ENCODE measurements around the gene DPEP2. TPM values are rescaled to one million over a fixed set of nuclear protein-coding genes. Genes with fewer than 3 reads are reported as not detected.

DPEP2 gene
- polyA plus RNA-seq, 3 donors = 117 to 235 (median 124) TPM

DNA sequence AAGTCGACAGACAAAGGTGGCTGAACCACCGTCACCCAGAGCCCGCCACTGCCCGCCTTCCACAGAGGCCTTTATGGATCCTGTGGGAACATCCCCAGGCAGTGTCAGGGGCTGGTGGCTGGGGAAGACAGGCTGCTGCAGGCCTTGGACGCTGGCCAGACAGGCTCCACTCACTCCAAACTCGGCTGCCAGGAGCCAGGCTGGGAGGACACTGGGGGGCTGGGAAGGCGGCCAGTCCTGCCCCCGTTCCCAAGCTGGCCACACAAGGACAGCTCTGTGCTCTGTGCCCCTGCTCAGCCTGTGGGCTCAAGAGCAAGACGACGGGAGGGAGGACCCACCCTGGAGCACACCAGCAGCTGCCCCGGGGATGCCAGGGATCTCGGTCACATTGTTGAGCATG lies 47.8 kb downstream of the DPEP2 start:
- Mint-ChIP-seq H3K4me3 (no peak overlapping the region), H3K27ac (no peak overlapping the region), H3K4me1 (no peaks in the 10 kb centered on the region), H3K9me3 (no peaks in the 10 kb centered on the region), H3K27me3 (ENCODE audit: low read depth in 3 of 3) (peaks cover 0 to 2% (median 0%) of the 10 kb centered on the region in 3 donors), H3K36me3 (peaks cover 54 to 88% of the 10 kb centered on the region in 2 donors)
- Histone ChIP-seq H3K9me3 (replicated peaks in 1 of 2; ENCODE audit: control insufficient read depth in 1 of 2, insufficient read depth in 1 of 2, low read length in 2 of 2) (no peaks in the 10 kb centered on the region), H3K4me2 (replicated peaks; ENCODE audit: extremely low read depth, low read length, poor library complexity, severe bottlenecking) (no peak overlapping the region), H3K4me3 (replicated peaks in 1 of 3; ENCODE audit: low read depth in 2 of 3, low read length in 3 of 3) (no peak overlapping the region), H3K9ac (ENCODE audit: insufficient read depth, low read length, poor library complexity, severe bottlenecking) (no peak overlapping the region), H4K20me1 (ENCODE audit: insufficient read depth, low read length) (no peaks in the 10 kb centered on the region), H3K27ac (ENCODE audit: low read depth in 1 of 2, low read length in 2 of 2) (no peak overlapping the region), H2AFZ (ENCODE audit: insufficient read depth, low read depth, low read length, poor library complexity, severe bottlenecking) (no peak overlapping the region), H3K27me3 (ENCODE audit: control insufficient read depth in 2 of 2, insufficient read depth in 2 of 2, low read length in 2 of 2) (no peaks in the 10 kb centered on the region), H3K4me1 (ENCODE audit: control insufficient read depth in 1 of 2, insufficient read depth in 2 of 2, low read length in 2 of 2) (no peaks in the 10 kb centered on the region), H3K36me3 (replicated peaks in 1 of 2; ENCODE audit: control insufficient read depth in 1 of 2, insufficient read depth in 2 of 2, low read length in 2 of 2) (peaks cover 70 to 88% of the 10 kb centered on the region in 2 donors), H3K79me2 (ENCODE audit: insufficient read depth, low read length) (no peaks in the 10 kb centered on the region)
- TF ChIP-seq, protein P1, sequence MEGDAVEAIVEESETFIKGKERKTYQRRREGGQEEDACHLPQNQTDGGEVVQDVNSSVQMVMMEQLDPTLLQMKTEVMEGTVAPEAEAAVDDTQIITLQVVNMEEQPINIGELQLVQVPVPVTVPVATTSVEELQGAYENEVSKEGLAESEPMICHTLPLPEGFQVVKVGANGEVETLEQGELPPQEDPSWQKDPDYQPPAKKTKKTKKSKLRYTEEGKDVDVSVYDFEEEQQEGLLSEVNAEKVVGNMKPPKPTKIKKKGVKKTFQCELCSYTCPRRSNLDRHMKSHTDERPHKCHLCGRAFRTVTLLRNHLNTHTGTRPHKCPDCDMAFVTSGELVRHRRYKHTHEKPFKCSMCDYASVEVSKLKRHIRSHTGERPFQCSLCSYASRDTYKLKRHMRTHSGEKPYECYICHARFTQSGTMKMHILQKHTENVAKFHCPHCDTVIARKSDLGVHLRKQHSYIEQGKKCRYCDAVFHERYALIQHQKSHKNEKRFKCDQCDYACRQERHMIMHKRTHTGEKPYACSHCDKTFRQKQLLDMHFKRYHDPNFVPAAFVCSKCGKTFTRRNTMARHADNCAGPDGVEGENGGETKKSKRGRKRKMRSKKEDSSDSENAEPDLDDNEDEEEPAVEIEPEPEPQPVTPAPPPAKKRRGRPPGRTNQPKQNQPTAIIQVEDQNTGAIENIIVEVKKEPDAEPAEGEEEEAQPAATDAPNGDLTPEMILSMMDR (IDR thresholded peaks at IDR 0.05) = no peak
- 97% methylated on average over 12 of the region's 12 CpGs for WGBS (ENCODE audit: insufficient coverage)
- intact Hi-C loops (cut with micrococcal nuclease) = no loop called here
- DNase-seq = no peak

DNA sequence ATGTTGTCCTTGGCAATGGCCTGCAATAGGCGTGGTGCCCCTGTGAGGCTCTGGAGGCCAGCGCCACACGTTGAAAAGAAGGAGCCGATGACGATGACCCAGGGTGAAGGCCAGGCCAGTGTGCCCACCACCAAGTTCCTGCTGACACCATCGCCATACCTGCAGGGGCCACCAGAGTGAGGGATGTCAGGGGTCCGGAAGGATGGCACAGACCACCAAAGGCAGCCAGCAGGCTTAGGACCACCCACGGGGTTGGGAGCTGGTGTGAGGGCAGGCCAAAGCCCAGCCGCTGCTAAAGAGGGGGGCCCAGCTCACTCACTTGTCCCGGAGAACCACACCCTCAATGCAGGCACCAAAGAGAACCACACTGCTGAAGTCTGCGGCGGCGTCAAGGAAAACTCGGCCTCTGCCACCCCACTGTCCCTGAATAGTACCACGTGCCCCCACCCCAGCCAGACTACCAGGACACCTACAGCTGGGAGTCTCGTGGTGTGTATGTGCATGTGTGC lies 48.9 kb downstream of the DPEP2 start:
- Histone ChIP-seq H4K20me1 (ENCODE audit: insufficient read depth, low read length) (no peaks in the 10 kb centered on the region), H3K9ac (ENCODE audit: insufficient read depth, low read length, poor library complexity, severe bottlenecking) (no peak overlapping the region), H3K27me3 (ENCODE audit: control insufficient read depth in 2 of 2, insufficient read depth in 2 of 2, low read length in 2 of 2) (no peaks in the 10 kb centered on the region), H3K9me3 (replicated peaks in 1 of 2; ENCODE audit: control insufficient read depth in 1 of 2, insufficient read depth in 1 of 2, low read length in 2 of 2) (no peaks in the 10 kb centered on the region), H3K4me3 (replicated peaks in 1 of 3; ENCODE audit: low read depth in 2 of 3, low read length in 3 of 3) (no peak overlapping the region), H3K4me2 (replicated peaks; ENCODE audit: extremely low read depth, low read length, poor library complexity, severe bottlenecking) (no peak overlapping the region), H3K36me3 (replicated peaks in 1 of 2; ENCODE audit: control insufficient read depth in 1 of 2, insufficient read depth in 2 of 2, low read length in 2 of 2) (peaks cover 81 to 94% of the 10 kb centered on the region in 2 donors), H3K27ac (ENCODE audit: low read depth in 1 of 2, low read length in 2 of 2) (no peak overlapping the region), H3K79me2 (ENCODE audit: insufficient read depth, low read length) (no peaks in the 10 kb centered on the region), H2AFZ (ENCODE audit: insufficient read depth, low read depth, low read length, poor library complexity, severe bottlenecking) (no peak overlapping the region), H3K4me1 (ENCODE audit: control insufficient read depth in 1 of 2, insufficient read depth in 2 of 2, low read length in 2 of 2) (no peaks in the 10 kb centered on the region)
- TF ChIP-seq, protein P1 (IDR thresholded peaks at IDR 0.05) = no peak
- Mint-ChIP-seq H3K4me3 (no peak overlapping the region), H3K9me3 (no peaks in the 10 kb centered on the region), H3K27ac (no peak overlapping the region), H3K27me3 (ENCODE audit: low read depth in 3 of 3) (peaks cover 0 to 2% (median 0%) of the 10 kb centered on the region in 3 donors), H3K36me3 (peaks cover 64 to 91% of the 10 kb centered on the region in 2 donors), H3K4me1 (no peaks in the 10 kb centered on the region)
- 96% methylated on average over 8 of the region's 16 CpGs for WGBS (ENCODE audit: insufficient coverage)
- DNase-seq = no peak
- intact Hi-C loops (cut with micrococcal nuclease) = no loop called here
